Small intestine (tissue), 7 donors: ENCODE measurements around the gene HPCAL1. TPM values are rescaled to one million over a fixed set of nuclear protein-coding genes. Genes with fewer than 3 reads are reported as not detected.

Experiments
- DNase-seq, 2 donors: peaks; one replicate each; pipeline versions ENCODE4 v3.0.0 to v3.0.0-alpha.2; 2013
- FAIRE-seq: peaks from 2 replicates; lab custom pipeline; 2012; peaks lifted over from hg19 to GRCh38; lab: Jason Lieb, UNC
- H3K27ac ChIP-seq, 3 donors: one replicate each; pipeline ENCODE4 v1.5.1; 2013; ENCODE audit warnings: low read length in 2 of 3, mild to moderate bottlenecking in 2 of 3, control low read depth in 1 of 3, inconsistent platforms in 1 of 3, low read depth in 1 of 3, moderate library complexity in 1 of 3
- H3K27me3 ChIP-seq, 3 donors: one replicate each; pipeline ENCODE4 v1.6.1; 2013; ENCODE audit warnings: low read length in 3 of 3, inconsistent platforms in 1 of 3; ENCODE audit not compliant: control insufficient read depth in 3 of 3, insufficient read depth in 3 of 3
- H3K36me3 ChIP-seq, 3 donors: one replicate each; pipeline ENCODE4 v1.6.1; 2013; ENCODE audit warnings: low read length in 3 of 3, inconsistent platforms in 1 of 3, low read depth in 1 of 3, mild to moderate bottlenecking in 1 of 3, moderate library complexity in 1 of 3; ENCODE audit not compliant: control insufficient read depth in 3 of 3, insufficient read depth in 2 of 3
- H3K4me1 ChIP-seq, 3 donors: one replicate each; pipeline ENCODE4 v1.6.1; 2013; ENCODE audit warnings: low read length in 2 of 3, inconsistent platforms in 1 of 3, low read depth in 1 of 3, mild to moderate bottlenecking in 1 of 3, moderate library complexity in 1 of 3; ENCODE audit not compliant: control insufficient read depth in 3 of 3, insufficient read depth in 2 of 3
- H3K4me3 ChIP-seq, 3 donors: one replicate each; pipeline ENCODE4 v1.5.1; 2013; ENCODE audit warnings: low read length in 3 of 3, control low read depth in 1 of 3, inconsistent platforms in 1 of 3, low read depth in 1 of 3, mild to moderate bottlenecking in 1 of 3, moderate library complexity in 1 of 3
- H3K9me3 ChIP-seq, 2 donors: one replicate each; pipeline ENCODE4 v1.6.1; 2013; ENCODE audit warnings: low read depth in 1 of 2, low read length in 1 of 2; ENCODE audit not compliant: control insufficient read depth in 2 of 2, insufficient read depth in 1 of 2
- WGBS, 3 donors: extraction: QIAGEN DNeasy Blood & Tissue Kit; methylation state at CpG; one replicate each; pipeline ENCODE4 v1.1.7; 2013; 5-methylcytosine and 5-hydroxymethylcytosine counted together
- polyA plus RNA-seq, 4 donors: library from polyadenylated mRNA; stranded (reverse) in 3 of 4; unstranded in 1 of 4; fragments of 200-250 nt in 3 of 4; fragments of 120-200 nt in 1 of 4; gene quantifications; one replicate each; pipeline versions ENCODE4 v1.2.1 to v1.2.3, GENCODE V29; 2013
- donor health status: healthy with polysubstance abuse.
- donor health status: control.
- donor health status: control.
- donor health status: Bipolar disorder and iron deficiency.
- donor health status: healthy.

HPCAL1 gene
- polyA plus RNA-seq, 4 donors = 82.3 to 142 (median 94.2) TPM

DNA sequence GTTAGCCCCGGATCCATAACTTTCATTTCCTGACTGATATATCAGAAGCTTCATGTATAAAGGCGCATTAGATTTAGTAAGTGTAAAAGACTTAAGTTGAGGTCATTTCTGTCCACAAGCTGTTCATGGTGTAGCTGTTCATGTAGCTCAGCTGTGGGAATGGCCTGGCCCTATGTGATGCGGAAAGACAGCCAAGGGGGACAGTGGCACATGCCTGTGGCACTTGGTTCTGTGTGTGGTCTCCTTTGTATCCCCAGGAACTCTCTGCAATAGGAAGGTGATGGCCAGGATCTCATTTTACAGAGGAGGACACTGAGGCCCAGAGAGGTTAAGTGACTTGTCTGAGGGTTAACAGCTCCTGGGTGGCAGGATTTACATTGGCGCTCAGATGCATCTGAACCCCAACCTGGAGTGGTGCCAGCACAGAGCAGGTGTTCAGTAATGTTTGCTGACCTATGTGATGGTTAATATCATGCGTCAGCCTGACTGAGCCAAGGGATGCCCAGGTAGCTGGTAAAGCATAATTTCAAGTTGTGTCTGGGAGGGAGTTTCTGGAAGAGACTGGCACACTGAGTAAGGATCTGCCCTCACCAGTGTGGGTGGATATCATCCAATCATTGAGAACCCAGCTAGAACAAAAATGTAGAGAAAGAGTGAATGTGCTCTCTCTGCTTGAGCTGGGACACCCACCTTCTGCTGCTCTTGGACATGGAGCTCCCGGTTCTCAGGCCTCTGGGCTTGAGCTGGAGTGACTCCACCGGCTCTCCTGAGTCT is 25.4 kb downstream of the HPCAL1 start:
- Histone ChIP-seq H3K27me3 (no peaks in the 10 kb centered on the region), H3K27ac (peak overlapping the region in 1 of 3 donors; percentile 2), H3K9me3 (no peaks in the 10 kb centered on the region), H3K36me3 (peaks cover 0 to 18% (median 0%) of the 10 kb centered on the region in 3 donors), H3K4me3 (no peak overlapping the region), H3K4me1 (peaks cover 6 to 78% (median 23%) of the 10 kb centered on the region in 3 donors)
- DNase-seq (peak in 1 of 2 donors; percentile 79), FAIRE-seq (no peak)
- WGBS, 3 donors = 61 to 75% (median 75%) methylated on average over 7 of the region's 7 CpGs

DNA sequence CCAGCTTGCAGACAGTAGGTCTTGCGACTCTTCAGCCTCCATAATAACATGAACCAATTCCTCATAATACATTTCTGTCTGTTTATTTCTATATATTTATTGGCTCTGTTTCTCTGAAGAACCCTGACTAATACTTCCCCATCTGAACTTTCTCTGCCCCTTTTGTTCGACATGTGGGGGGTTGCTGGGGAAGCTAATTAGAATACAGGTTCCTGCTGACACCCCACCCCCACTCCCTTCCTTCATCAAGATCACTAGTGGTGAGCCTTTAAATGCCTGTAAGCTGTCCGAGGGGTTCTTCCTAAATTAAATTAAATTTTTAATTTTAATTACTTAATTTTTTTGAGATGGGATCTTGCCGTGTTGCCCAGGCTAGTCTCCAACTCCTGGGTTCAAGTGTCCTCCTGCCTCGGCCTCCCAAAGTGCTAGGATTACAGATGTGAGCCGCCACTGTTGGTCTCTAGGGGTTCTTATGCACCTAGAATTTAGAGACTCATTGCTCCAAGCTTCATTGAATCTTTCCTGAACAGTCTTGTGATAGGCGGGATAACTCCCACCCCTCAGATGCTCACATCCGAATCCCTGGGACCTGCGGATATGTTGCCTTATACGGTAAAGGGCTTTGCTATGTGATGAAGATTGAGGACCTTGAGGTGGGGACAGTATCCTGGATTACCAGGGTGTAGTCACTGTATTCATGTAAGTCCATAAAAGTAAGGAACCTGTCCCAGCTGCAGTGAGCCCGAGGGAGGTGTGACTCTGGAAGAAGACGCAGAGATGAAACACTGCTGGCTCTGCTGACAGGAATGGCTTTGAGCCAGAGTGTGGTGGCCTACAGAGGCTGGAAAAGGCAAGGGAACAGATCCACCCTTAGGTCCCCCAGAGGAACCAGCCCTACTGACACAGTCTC is 26.2 kb downstream of the HPCAL1 start:
- whole genome bisulfite sequencing, 3 donors = 79 to 85% (median 80%) methylated on average over 12 of the region's 12 CpGs
- peaks cover 6 to 81% (median 23%) of the 10 kb centered on the region in 3 donors for H3K4me1 ChIP-seq
- FAIRE-seq (no peak), DNase-seq (peak in 1 of 2 donors; percentile 27)
- peaks cover 0 to 16% (median 0%) of the 10 kb centered on the region in 3 donors for H3K36me3 ChIP-seq
- H3K27me3 ChIP-seq = no peaks in the 10 kb centered on the region
- no peak overlapping the region for H3K4me3 ChIP-seq
- peak overlapping the region; percentile 65 to 91 (median 82) for H3K27ac ChIP-seq
- no peaks in the 10 kb centered on the region for H3K9me3 ChIP-seq

DNA sequence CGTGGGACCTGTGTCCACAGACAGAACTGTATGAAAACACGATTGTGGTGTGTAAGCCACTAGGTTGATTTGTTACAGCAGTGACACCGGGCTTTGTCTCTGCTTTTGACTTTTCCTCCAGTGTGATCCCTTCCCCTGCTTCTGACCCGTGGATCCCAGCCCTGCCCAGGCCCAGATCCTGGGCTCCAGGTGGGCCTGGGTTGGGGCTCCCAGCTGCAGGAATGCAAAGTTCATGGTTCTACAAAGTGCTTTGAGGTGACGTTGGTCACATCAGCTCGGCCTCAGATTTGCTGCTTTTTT is 26.8 kb downstream of the HPCAL1 start:
- Histone ChIP-seq H3K27ac (peak overlapping the region; percentile 65 to 91 (median 82)), H3K27me3 (no peaks in the 10 kb centered on the region), H3K4me3 (no peak overlapping the region), H3K9me3 (peaks cover 0 to under 1% of the 10 kb centered on the region in 2 donors), H3K4me1 (peaks cover 6 to 81% (median 20%) of the 10 kb centered on the region in 3 donors), H3K36me3 (peaks cover 0 to 16% (median 0%) of the 10 kb centered on the region in 3 donors)
- 21 to 46% (median 26%) methylated on average over 6 of the region's 6 CpGs for WGBS, 3 donors
- FAIRE-seq (no peak), DNase-seq (no peak)

DNA sequence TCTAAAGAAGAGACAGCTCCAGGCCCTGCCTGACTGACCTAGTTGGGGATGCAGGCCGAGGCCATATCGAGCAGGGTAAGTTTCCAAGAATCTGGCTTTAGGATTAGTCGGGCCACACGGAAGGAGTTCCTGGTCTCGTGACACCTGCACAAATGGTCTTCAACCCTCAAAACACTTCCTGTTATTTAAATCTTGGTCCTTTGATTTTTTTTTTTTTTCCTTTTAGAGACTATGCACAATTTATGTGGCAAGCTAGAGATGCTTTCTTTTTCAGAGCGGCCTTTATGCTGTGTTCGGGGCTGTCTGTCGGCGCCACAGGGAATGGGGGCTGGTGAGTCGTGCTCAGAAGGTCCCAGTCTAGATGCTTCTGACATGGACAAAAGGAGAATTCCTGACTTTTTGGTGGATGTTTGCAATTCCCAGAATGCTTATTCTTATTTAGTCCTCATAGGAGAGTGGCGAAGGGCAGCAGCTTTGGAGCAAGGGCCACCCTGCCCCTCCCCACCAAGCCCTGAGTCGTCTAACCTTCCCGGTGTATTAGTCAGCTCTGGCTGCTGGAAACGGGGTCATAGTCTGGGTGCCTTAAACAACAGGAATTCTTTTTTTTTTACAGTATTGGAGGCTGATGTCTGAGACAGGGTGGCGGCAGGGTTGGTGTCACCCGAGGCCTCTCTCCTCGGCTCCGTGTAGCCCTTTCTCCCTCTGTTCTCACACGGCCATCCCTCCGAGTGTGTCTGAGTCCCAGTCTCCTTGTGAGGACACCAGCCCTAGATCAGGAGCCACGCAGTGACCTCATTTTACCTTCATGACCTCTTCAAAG is 27.4 kb downstream of the HPCAL1 start:
- no peak for FAIRE-seq
- Histone ChIP-seq H3K27me3 (no peaks in the 10 kb centered on the region), H3K27ac (peak overlapping the region; percentile 65 to 91 (median 82)), H3K4me1 (peaks cover 6 to 79% (median 20%) of the 10 kb centered on the region in 3 donors), H3K9me3 (peaks cover 0 to 6% of the 10 kb centered on the region in 2 donors), H3K36me3 (peaks cover 0 to 21% (median 0%) of the 10 kb centered on the region in 3 donors), H3K4me3 (peak overlapping the region in 1 of 3 donors; percentile 41)
- DNase-seq = peak; percentile 87 to 92
- WGBS, 3 donors = 15 to 48% (median 19%) methylated on average over 21 of the region's 21 CpGs

- no peak for DNase-seq
- 47 to 62% (median 55%) methylated on average over 9 of the region's 9 CpGs for WGBS, 3 donors
Observed at GRCh38 chr2:10330700-10331026, 28.0 kb downstream of the HPCAL1 start.

GRCh38 chr2:10331027-10331701 is 28.5 kb downstream of the HPCAL1 start:
- peak overlapping the region; percentile 65 to 91 (median 82) for H3K27ac ChIP-seq
- peaks cover 0 to 11% of the 10 kb centered on the region in 2 donors for H3K9me3 ChIP-seq
- no peaks in the 10 kb centered on the region for H3K27me3 ChIP-seq
- peaks cover 0 to 24% (median 0%) of the 10 kb centered on the region in 3 donors for H3K36me3 ChIP-seq
- peaks cover 6 to 69% (median 17%) of the 10 kb centered on the region in 3 donors for H3K4me1 ChIP-seq
- FAIRE-seq (no peak), DNase-seq (peak; percentile 62 to 92)
- peak overlapping the region in 2 of 3 donors; percentile 16 to 41 for H3K4me3 ChIP-seq
- 27 to 38% (median 36%) methylated on average over 31 to 33 of the region's 33 CpGs for WGBS, 3 donors

More at GRCh38 chr2:10330700-10331026, 28.0 kb downstream of the HPCAL1 start:
- H3K4me3 ChIP-seq = peak overlapping the region in 2 of 3 donors; percentile 16 to 41
- no peak for FAIRE-seq
- peaks cover 0 to 24% (median 0%) of the 10 kb centered on the region in 3 donors for H3K36me3 ChIP-seq
- peaks cover 6 to 74% (median 18%) of the 10 kb centered on the region in 3 donors for H3K4me1 ChIP-seq
- H3K27me3 ChIP-seq = no peaks in the 10 kb centered on the region
- H3K27ac ChIP-seq = peak overlapping the region; percentile 65 to 91 (median 82)
- H3K9me3 ChIP-seq = peaks cover 0 to 11% of the 10 kb centered on the region in 2 donors

DNA sequence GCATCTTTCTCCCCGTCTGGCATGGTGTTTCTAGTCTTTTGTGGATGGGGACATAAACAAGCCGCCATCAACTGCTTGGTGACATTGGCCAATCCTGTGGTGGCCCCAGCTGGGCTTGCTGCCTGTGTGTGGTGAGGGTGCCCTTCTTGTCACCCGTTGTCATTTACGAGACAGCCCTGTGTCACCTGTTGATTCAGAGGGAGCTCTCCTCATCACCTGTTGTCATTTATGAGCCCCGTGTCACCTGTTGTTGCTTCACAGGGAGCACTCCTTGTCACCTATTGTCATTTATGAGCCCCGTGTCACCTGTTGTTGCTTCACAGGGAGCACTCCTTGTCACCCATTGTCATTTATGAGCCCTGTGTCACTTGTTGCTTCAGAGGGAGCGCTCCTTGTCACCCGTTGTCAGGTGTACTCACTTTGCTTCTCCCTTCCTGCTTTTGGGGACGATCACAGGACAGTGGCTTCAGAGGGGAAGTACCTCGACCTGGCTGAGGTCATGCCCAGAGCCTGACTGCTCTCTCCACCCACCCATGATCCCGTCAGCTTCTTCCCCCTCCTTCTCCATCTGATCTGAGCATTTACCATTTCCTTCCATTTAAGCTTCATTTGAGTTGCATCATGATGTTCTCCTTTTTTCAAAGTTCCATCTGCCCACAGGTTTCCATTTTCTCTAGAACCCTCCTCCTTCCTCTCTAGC is 29.1 kb downstream of the HPCAL1 start:
- H3K4me3 ChIP-seq = no peak overlapping the region
- no peak for FAIRE-seq
- peaks cover 0 to 11% of the 10 kb centered on the region in 2 donors for H3K9me3 ChIP-seq
- H3K27ac ChIP-seq = peak overlapping the region in 2 of 3 donors; percentile 5 to 91
- 43 to 52% (median 48%) methylated on average over 11 of the region's 11 CpGs for WGBS, 3 donors
- DNase-seq = peak; percentile 43 to 58
- H3K36me3 ChIP-seq = peaks cover 0 to 27% (median 0%) of the 10 kb centered on the region in 3 donors
- H3K27me3 ChIP-seq = no peaks in the 10 kb centered on the region
- peaks cover 6 to 62% (median 17%) of the 10 kb centered on the region in 3 donors for H3K4me1 ChIP-seq
